Measurements from ENCODE around the gene KRABD2.
"Not testable (repeated sequence)": the region's sequence is repeated elsewhere in the genome, so short reads cannot be mapped to it uniquely, and the experiment has no call there.

KRABD2 gene

GRCh38 chr17:8392674-8393469, 16.4 kb upstream of the KRABD2 start:
- no peak for DNase-seq (ENCODE audit: low read depth)

GRCh38 chr17:8392274-8392673, 15.8 kb upstream of the KRABD2 start:
- no peak for DNase-seq (ENCODE audit: low read depth)

- no peak for DNase-seq (ENCODE audit: low read depth)
Observed at GRCh38 chr17:8391711-8392110, 15.2 kb upstream of the KRABD2 start.

- DNase-seq (ENCODE audit: low read depth) = no peak
Observed at GRCh38 chr17:8387914-8388651, 11.6 kb upstream of the KRABD2 start.

- DNase-seq (ENCODE audit: low read depth) = no peak
Observed at GRCh38 chr17:8386841-8387240, 10.3 kb upstream of the KRABD2 start.

GRCh38 chr17:8384801-8385378, 8.4 kb upstream of the KRABD2 start:
- DNase-seq (ENCODE audit: low read depth) = no peak

- peak; percentile 97 for DNase-seq (ENCODE audit: low read depth)
Observed at GRCh38 chr17:8383143-8383822, 6.8 kb upstream of the KRABD2 start, which contains the start of gene RPL26. Gene RPL26, minus strand, starts transcription at chr17:8383193. Its CDS starts 883 bp downstream, at chr17:8382310.

GRCh38 chr17:8382880-8383142, 6.3 kb upstream of the KRABD2 start:
- DNase-seq (ENCODE audit: low read depth) = no peak

GRCh38 chr17:8382052-8382879, 5.8 kb upstream of the KRABD2 start:
- DNase-seq (ENCODE audit: low read depth) = no peak

GRCh38 chr17:8380049-8380448, 3.5 kb upstream of the KRABD2 start:
- DNase-seq (ENCODE audit: low read depth) = no peak

GRCh38 chr17:8378117-8378516, 1.6 kb upstream of the KRABD2 start:
- DNase-seq (ENCODE audit: low read depth) = not testable (repeated sequence)

GRCh38 chr17:8377422-8377821, 918 bp upstream of the KRABD2 start:
- DNase-seq (ENCODE audit: low read depth) = no peak

GRCh38 chr17:8375738-8376259, 705 bp downstream of the KRABD2 start:
- DNase-seq (ENCODE audit: low read depth) = no peak

GRCh38 chr17:8373856-8374255, 2.6 kb downstream of the KRABD2 start:
- DNase-seq (ENCODE audit: low read depth) = not testable (repeated sequence)

GRCh38 chr17:8372422-8372821, 4.1 kb downstream of the KRABD2 start:
- no peak for DNase-seq (ENCODE audit: low read depth)

- no peak for DNase-seq (ENCODE audit: low read depth)
Observed at GRCh38 chr17:8371786-8372185, 4.7 kb downstream of the KRABD2 start.

GRCh38 chr17:8369944-8370343, 6.6 kb downstream of the KRABD2 start:
- no peak for DNase-seq (ENCODE audit: low read depth)

- no peak for DNase-seq (ENCODE audit: low read depth)
Observed at GRCh38 chr17:8368193-8368592, 8.3 kb downstream of the KRABD2 start.

GRCh38 chr17:8366231-8366630, 10.3 kb downstream of the KRABD2 start:
- no peak for DNase-seq (ENCODE audit: low read depth)

- DNase-seq (ENCODE audit: low read depth) = no peak
Observed at GRCh38 chr17:8365143-8365542, 11.4 kb downstream of the KRABD2 start.

- no peak for DNase-seq (ENCODE audit: low read depth)
Observed at GRCh38 chr17:8362651-8363332, 13.7 kb downstream of the KRABD2 start.
